ENCODE results near the gene PTPRN2.
"Not testable (repeated sequence)": the region's sequence is repeated elsewhere in the genome, so short reads cannot be mapped to it uniquely, and the experiment has no call there.

The PTPRN2 gene

DNA sequence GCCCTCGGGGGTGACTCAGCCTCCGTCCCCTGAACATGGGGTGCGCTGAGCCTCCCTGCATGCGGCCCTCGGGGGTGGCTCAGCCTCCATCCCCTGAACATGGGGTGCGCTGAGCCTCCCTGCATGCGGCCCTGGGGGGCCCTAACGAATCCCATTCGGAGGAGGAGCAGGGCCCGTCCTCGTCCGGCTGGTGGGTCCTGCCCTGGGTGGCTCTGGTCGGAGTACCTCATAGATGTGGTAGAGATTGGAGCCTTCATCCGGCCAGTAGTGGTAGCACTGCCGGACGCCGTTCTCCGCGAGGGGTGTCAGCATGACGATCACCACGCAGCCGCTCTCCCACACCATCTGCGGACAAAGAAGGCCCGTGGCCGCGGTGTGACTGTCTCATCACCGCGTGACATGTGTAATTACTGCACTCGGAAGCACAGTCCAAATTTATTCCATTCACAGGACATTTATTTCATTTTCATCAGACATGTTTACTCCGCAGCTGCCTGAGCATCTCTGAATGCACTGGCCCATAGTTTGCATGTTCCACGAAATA lies 1009.8 kb downstream of the PTPRN2 start:
- DNase-seq (ENCODE audit: low read depth): no peak

DNA sequence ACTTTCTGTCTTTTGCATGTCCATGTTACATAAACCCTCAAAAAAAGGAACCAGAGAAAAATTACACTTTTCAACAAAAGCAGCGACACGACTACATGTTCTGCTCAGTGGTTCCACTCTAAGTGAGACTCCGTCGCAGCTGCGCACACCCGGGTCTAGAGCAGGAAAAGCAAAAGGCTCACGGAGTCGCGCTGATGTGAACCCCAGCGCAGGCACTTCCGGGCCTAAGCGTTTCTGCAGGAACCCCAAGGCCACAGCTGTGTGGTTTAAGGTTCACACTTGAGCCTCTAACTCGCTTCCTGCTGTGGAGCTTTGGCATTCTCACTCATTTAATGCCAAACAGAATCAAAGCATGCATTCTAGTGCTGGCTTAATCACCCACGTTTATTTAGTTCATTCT lies 1010.6 kb downstream of the PTPRN2 start:
- DNase-seq (ENCODE audit: low read depth): no peak

DNA sequence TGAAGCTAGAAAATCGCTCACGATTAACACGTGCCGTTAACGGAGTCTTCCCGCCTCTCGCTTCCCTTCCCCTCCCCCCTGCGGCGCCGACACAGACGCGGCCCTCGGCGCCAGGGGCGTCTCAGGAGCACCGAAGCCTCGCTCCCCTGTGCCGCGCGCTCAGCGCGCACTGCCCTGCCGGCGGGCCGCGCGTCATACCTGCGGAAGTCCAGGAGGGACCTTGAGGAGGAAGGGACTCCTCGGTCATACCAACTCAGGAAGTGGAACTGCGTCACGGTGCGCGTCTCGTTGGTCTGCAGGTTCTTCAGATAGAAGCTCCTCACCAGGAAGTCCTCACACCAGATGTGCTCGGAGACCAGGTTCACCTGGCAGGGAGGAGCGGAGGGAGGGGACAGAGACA lies 1011.2 kb downstream of the PTPRN2 start:
- DNase-seq (ENCODE audit: low read depth): no peak

DNA sequence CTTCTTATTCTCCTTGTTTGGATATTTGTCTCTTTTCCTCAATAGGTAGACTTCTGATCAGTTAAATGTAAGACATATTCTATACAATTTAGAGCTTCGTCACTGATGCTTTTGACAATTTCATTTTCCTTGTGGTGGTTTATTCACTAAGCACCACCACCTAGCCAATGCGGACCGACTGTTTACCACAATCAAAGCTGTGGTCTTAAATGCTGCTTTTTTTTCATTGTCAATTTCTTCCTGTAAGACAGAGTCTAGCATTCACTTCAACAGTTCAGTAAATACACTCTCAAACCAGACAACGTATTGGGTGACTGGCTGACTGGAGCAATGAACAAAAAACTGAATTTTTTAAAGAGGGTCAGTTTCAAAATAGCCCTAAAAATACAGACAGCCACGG lies 1011.8 kb downstream of the PTPRN2 start:
- DNase-seq (ENCODE audit: low read depth): no peak

DNA sequence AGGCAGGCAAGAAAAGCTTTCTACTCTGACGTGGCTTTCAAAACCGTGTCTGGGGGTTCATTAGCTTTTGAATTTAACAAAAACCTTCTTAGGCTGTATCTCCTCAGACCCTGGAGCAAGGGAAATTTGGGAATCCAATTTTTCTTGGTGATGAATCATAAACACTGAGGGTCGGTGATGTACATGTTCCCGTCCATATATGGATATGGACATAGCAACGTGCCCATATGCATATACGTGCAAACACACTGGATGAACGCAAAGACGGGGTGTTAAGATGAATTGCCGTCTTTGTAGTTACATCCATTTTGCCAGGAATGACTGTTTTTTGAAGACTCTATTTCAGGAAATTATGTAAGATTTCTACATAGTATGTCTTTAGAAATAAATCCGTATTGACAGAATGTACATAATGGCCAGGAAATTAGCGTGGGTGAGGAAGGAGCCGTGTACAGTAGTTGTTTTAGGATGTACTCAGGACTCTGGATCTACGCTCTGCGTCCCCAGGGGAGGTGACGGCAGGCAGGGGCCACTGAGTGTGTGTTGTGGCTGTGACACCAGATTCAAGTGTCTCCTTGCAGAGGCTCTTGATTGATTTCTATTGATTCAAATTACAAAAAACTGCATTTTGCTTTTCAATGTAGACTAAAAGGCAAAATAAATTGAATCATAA lies 1012.6 kb downstream of the PTPRN2 start:
- DNase-seq (ENCODE audit: low read depth): no peak

DNA sequence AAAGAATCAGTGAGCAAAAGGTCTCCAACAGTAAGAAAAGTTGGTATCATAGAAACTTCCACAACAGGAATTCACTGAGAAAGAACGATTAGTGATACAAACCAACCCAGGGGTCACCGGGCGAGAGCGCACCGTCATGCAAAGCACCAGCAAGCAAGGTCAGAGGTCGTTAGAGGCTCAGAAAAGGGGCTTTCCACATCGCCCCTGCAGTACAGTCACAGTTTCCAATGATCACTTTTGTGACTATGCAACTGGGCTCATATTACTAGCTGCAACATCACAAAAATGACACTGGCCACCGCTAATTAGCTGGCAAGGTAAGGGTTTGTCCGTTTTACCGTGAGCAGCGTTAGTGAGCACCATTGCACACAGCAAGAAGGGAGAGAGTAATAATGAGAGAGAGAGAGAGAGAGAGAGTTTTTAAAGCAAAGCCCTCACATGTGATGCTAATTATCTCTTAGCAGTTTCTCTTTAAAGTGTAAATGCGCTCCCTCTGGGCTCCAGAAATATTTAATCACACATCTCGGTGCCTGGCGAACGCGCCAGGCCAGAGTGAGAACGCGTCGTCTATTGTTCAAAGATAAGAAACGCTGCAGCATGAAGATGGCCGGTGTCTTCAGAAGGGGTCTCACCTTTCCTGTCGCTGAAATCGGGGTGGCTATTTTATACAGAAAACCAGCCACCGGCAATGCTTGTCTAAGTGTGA lies 1013.4 kb downstream of the PTPRN2 start:
- DNase-seq (ENCODE audit: low read depth): no peak

DNA sequence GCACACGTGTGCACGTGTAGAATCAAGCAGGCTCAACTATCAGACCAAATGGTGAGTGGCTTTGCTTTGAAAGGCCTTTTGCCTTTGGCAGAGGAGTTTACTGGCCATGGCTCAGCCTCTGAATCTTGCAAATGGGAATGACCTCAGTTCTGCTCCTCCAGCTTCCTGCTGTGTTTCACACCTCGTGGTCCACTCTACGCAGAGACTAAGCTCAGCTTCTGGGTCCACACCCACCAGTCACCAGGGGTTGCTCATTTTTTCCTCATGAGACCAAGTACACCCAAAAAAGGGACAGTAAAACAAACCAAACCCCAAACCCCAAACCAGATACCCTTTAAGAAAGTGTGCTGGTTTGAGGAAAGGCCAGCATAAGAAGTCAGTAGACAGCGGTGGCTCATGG lies 1014.4 kb downstream of the PTPRN2 start:
- DNase-seq (ENCODE audit: low read depth): no peak

DNA sequence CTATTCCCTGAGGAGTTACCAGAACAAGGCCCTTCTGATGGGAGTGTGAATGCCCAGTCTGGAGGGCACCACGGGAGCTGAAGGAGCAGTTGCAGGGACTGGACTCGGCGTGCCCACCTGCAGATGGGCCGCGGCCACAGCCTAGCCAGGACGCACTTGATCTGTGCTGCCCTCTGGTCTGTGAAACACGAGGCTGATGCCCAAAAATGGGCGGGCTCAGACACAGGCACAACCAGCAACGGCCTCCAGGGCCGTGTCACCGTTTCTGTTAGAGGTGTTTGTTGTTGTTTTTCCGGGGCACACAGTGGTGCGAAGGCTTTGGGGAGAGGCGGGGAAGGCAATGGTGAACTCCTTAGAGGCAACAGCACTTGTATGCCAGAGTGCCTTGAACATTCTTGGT lies 1015.0 kb downstream of the PTPRN2 start:
- DNase-seq (ENCODE audit: low read depth): no peak

DNA sequence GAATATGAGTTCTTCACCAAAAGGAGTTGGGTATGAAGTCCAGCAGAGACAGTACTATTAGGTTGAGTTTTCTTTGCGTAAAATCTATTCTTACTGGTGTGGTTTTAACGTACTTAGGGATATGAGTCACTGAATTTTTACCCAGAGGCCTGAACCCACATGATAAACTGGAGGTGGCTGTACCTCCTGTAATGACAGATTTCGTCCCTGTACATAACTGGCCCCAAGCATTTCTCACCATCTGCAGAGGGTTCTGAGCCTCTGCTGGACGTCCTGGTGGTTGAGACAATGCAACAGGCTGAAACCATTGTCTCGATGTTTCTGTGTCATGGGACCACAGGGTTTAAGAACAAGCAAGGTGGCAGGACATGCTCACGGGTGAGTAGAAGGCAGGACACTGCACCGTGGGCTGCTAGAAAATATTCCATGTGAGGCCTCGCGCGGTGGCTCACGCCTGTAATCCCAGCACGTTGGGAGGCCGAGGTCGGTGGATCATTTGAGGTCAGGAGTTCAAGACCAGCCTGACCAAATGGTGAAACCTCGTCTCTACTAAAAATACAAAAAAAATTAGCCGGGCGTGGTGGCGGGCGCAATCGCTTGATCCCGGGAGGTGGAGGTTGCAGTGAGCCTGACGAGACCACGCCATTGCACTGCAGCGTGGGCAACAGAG lies 1017.0 kb downstream of the PTPRN2 start:
- no peak for DNase-seq (ENCODE audit: low read depth)

DNA sequence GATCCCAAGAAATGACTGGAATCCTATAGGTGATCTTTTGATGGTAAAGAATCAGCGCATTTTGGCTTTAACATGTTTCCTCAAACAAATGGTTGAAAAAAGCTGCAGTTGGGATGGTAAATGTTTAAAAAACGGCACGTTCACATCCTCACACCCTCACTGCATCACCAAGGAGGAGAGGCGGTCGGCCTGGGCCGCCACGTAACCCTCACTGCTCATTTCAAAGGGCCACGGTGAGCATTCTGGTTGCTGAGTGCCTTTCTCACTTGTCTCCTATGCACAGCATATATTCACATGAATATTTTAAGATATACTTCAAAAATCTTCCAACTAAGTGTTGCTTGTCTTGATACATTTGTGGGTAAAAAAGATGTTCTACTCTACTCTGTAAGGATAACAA lies 1017.7 kb downstream of the PTPRN2 start:
- DNase-seq (ENCODE audit: low read depth): no peak

DNA sequence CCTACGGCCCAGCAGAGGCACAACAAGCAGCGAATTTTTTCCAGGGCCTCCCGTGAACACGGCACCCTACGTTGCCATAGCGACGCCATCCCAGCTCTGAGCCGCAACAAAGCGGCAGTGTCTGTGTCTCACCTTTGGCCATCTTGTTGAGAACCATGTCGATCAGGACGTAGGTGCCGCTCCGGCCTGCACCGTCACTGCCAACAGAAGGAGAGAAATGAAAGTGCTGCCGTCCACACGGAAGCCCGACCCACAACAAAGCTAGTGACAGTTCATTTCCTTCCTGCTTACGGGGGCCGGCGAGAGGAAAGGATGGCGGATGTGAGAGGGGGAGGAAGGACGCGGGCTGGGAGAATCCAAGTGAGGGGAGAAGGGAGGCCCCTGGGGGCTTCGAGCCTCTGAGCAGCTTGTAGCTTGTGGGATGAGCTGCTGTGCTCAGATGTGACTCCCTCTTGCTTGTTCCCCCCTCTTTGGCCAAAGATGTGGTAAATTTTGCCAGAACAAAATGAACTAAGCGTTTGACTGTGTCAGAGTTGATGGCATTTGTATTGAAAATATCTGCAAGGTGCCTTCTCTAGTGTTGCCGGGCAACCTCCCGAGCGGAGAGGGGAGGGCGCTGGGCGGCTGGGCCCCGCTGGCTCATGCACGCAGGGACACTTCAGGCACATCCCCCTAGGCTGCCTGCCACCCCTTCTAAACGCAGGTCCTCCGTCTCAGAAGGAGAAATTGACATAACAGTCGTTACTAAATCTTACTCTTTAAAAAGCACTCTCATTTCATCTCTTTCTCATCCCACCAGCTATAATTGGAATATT lies 1018.6 kb downstream of the PTPRN2 start:
- no peak for DNase-seq (ENCODE audit: low read depth)

DNA sequence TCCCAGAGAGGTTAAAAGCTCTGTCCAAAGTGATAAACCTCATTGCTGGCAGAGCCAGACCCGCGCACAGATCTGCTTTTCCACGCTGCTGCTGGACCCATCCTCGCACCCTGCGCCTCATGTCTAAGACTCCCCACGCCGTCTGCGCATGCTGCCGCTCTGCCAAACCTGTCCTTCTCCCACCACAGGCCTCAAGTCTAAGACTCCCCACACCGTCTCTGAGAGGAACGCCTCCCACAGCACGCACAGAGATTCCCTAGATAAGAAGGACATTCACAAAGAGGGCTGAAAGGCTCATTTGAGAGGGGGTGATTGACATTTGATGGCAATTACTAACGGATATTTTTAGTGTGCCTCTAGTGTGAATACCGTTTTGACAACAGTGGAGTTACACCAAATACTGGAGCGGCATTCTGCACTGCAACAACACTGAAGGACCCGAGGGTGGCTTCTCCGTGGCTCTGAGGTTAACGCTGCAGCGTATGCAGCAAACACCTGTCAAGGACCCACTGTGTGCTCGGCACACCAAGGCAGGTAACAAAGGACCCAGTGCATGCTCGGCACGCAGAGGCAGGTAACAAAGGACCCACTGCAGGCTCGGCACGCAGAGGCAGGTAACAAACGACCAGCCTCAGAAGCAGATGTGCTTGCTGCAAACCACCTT lies 1019.4 kb downstream of the PTPRN2 start:
- no peak for DNase-seq (ENCODE audit: low read depth)

DNA sequence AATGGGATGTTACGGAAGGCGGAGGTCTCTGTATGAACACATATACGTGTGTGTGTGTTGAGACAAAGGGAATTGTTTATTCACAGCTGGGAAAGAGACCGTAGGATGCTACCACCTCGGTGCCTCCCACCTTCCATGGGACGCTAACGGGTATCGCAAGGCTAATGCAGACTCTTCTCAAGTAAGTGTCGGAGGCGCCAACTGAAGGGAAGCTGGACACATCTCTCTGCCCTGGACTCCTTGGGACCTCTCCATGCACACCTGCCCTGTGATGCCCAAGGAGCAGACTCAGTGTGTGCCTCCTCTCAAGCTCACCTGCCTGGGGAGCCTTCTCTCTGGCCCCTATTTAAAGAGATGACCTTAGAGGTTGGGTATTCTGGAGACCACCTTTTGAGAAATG lies 1020.0 kb downstream of the PTPRN2 start:
- no peak for DNase-seq (ENCODE audit: low read depth)

DNA sequence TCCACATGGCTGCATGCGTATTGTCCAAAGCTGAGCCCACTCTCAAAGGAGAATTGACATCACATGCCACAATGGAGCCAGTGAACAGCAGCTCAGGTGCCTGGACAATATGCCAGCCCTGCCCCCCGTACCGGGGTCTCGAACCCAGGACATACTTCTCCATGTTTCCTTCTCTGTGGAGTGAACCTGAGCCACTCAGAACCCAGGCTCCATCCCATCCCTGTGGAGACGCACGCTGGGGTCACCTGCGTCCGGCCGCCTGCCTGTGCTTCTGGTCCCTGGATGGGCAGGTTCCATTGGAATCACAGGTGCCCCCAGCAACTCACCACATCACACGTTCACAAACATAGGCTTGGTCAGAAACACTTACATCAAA lies 1021.0 kb downstream of the PTPRN2 start:
- no peak for DNase-seq (ENCODE audit: low read depth)

DNA sequence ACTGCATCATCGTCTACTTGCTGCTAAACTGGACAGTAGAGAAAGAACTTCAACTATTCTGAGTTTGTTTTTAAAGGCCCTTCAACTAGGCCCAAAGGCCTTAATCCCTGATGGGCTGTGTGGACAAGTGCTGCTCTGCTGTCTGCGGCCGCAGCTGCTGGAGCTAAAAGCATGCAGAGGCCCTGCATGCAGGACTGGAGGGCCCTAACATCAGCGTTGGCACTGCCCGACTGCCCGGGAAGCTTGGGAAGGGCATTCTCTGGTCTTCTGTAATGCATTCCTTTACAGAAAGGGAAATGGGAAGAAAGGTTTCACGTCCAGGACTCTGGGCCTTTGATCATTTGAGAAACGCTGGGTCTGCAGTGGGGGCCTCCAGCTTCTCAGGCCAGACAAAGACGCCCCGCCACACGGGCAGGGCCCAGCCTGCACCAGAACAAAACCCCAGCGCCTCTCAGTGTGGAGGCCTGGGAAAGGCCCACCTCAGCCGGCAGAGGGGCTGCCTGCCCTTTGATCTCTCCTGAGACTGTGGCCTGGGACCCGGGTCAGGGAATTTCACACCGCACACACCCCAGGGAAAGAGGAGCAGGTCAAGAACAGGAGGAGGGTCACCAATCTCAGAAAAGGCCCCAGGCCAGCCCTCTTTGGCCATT lies 1021.5 kb downstream of the PTPRN2 start:
- no peak for DNase-seq (ENCODE audit: low read depth)

DNA sequence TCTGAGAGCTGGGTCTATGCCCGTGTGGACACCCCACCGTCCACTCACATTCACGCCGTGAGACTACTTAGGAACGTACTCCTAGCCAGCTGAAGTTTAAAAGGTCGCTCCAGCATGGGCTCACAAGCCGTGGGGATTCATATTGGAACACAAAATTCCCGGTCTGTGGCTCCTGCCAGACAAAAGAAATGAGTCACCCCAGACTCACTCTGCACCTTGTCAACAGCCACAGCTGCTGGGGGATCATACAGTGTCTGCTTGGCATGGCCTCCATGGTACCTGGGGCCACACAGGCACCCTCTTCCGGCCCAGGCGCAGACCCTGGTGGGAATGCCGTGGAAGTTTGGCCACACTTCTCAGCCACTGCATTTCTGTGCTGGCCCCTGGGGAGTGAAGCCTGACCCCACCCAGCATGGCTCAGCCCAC lies 1022.4 kb downstream of the PTPRN2 start:
- no peak for DNase-seq (ENCODE audit: low read depth)

DNA sequence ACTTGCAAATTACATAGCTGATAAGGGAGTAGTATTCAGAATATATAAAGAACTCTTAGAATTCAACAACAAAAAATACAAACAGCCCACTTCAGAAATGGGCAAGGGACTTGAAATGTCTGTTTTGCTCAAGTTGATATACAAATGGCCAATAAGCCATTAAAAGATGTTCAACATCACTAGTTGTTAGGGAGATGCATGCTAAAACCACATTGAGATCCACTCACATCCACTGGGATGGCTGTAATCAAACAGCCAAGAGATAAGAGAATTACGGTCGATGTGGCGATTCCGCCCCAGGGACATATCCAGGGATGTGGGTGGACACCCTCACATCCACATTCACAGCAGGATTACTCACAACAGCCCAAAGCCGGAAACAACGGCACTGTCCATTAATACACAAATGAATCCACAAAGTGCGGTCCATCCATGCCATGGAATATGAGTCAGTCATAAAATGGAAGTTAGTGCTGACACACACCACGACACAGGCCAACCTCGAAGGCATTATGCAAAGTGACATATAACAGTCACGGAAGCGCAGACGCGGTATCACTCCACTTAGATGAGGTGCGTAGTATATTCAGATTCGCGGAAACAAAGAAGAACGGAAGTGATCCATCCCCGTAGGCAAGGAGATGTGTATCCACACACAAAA lies 1023.0 kb downstream of the PTPRN2 start:
- DNase-seq (ENCODE audit: low read depth): no peak

DNA sequence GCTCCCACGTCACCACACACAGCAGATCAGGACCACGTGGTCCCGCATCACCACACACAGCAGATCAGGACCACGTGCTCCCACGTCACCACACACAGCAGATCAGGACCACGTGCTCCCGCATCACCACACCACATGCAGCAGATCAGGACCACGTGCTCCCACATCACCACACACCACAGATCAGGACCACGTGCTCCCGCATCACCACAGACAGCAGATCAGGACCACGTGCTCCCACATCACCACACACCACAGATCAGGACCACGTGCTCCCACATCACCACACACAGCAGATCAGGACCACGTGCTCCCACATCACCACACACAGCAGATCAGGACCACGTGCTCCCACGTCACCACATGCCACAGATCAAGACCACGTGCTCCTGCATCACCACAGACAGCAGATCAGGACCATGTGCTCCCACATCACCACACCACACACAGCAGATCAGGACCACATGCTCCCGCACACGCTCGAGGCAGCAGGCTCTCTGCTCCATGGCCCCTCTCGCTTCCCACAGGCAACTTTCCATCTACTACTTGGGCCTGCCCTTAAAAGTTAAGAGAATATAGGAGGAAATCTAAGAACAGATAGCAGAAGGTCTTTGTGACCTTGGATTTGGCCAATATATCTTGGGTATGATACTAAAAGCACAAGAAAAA lies 1024.0 kb downstream of the PTPRN2 start:
- DNase-seq (ENCODE audit: low read depth): not testable (repeated sequence)

DNA sequence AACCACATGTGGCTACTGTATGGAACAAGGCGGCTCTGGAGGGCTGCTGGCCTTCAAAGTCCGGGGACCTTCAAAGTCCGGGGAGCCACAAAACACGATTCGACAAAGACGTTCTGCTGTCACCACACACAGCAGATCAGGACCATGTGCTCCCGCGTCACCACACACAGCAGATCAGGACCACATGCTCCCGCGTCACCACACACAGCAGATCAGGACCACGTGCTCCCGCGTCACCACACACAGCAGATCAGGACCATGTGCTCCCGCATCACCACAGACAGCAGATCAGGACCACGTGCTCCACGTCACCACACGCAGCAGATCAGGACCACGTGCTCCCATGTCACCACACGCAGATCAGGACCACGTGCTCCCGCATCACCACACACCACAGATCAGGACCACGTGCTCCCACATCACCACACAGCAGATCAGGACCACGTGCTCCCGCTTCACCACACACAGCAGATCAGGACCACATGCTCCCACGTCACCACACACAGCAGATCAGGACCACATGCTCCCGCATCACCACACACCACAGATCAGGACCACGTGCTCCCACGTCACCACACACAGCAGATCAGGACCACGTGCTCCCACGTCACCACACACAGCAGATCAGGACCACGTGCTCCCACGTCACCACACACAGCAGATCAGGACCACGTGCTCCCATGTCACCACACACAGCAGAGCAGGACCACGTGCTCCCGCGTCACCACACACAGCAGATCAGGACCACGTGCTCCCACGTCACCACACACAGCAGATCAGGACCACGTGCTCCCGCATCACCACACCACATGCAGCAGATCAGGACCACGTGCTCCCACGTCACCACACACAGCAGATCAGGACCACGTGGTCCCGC lies 1024.9 kb downstream of the PTPRN2 start:
- DNase-seq (ENCODE audit: low read depth): not testable (repeated sequence)
